Measurements from ENCODE around the gene SEC22A. TPM values are rescaled to one million over a fixed set of nuclear protein-coding genes. Genes with fewer than 3 reads are reported as not detected.

The SEC22A gene
- total RNA-seq, 1 donor from 2014 or later: 6.4 TPM

DNA sequence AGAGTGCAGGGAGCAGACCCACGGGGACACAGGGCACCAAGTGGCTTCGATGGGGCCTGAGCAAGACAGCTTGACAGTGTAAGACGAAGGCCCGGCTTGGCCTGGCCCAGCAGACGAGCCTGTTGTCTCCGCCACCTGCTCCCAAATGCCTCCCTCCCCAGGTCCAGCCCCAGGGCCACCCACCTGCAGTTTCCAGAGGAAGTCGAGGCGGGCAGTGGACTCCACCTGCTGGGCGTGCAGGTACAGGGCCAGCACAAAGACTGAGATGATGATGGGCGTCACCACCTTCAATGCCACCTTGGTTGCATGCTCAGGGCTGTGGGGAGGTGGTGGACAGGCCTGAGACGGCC lies 94.1 kb downstream of the SEC22A start:
- Histone ChIP-seq H3K36me3 (peaks cover 78 to 88% of the 10 kb centered on the region in 2 donors), H3K4me1 (no peaks in the 10 kb centered on the region), H3K27ac (no peak overlapping the region), H3K4me3 (no peak overlapping the region), H3K9me3 (no peaks in the 10 kb centered on the region), H3K27me3 (no peaks in the 10 kb centered on the region)
- TF ChIP-seq, protein P1, sequence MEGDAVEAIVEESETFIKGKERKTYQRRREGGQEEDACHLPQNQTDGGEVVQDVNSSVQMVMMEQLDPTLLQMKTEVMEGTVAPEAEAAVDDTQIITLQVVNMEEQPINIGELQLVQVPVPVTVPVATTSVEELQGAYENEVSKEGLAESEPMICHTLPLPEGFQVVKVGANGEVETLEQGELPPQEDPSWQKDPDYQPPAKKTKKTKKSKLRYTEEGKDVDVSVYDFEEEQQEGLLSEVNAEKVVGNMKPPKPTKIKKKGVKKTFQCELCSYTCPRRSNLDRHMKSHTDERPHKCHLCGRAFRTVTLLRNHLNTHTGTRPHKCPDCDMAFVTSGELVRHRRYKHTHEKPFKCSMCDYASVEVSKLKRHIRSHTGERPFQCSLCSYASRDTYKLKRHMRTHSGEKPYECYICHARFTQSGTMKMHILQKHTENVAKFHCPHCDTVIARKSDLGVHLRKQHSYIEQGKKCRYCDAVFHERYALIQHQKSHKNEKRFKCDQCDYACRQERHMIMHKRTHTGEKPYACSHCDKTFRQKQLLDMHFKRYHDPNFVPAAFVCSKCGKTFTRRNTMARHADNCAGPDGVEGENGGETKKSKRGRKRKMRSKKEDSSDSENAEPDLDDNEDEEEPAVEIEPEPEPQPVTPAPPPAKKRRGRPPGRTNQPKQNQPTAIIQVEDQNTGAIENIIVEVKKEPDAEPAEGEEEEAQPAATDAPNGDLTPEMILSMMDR (IDR thresholded peaks at IDR 0.05): no peak
- intact Hi-C loops (cut with DNase I): no loop called here
- no peak for DNase-seq (ENCODE audit: low spot score in 2 of 2)

DNA sequence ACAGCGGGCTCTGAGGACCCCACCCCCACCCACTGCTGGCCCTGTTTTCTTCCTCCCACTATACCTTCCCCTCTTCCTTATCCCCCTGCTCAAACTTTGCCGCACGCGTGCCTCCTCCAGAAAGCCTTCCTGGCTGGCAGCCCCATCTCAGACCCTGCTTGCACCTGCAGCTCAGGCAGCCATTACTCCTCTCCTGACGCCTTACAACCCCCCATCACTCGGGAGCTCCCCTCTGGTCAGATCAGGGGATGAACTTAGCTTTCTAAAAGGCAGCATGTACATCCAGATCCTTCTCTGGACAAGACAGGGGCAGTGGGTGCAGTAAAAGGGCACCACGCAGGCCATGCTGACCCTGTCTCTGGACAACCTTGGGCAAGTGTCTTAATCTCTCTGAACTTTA lies 94.5 kb downstream of the SEC22A start:
- Histone ChIP-seq H3K9me3 (no peaks in the 10 kb centered on the region), H3K4me3 (no peak overlapping the region), H3K36me3 (peaks cover 77 to 88% of the 10 kb centered on the region in 2 donors), H3K27me3 (no peaks in the 10 kb centered on the region), H3K27ac (no peak overlapping the region), H3K4me1 (no peaks in the 10 kb centered on the region)
- no peak for DNase-seq (ENCODE audit: low spot score in 2 of 2)
- TF ChIP-seq, protein P1 (IDR thresholded peaks at IDR 0.05): no peak
- intact Hi-C loops (cut with DNase I): no loop called here

DNA sequence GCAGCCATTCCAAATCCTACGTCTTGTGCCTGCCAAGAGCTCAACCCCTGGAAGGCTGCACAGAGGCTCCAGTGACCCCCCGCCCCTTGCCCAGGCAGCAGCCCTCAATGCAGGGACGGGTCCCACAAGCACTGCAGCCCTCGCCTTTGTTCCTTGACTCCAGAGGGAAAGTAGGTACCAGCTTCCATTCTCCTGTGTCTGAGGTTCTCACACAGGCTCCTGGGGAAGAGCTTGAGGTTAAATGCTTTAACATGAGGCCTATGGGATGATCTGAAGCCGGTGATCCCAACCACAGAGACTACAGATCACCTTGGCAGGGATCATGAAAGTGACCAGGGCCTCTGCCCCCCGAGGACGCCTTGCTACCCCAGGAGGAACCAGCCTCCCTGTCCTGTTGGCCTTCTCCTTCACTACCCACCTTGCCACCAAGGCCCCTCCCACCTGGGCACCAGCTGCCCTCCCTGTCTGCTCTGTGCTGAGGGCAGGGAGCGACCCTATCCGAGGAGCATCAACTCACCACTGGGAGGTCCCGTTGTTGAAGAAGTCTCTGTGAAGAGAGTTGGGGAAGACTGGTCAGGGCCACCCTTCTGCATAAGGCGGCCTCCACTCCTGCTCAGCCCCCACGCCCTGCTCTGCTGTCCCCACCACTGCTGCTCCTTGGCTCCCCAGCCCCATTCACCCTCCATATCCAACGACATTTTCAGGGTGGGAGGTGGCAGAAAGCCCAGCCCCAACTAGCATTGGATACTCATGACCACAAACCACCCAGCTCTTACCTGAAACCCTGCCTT lies 95.3 kb downstream of the SEC22A start:
- Histone ChIP-seq H3K27me3 (no peaks in the 10 kb centered on the region), H3K9me3 (no peaks in the 10 kb centered on the region), H3K4me3 (no peak overlapping the region), H3K36me3 (peaks cover 80 to 91% of the 10 kb centered on the region in 2 donors), H3K4me1 (no peaks in the 10 kb centered on the region), H3K27ac (no peak overlapping the region)
- intact Hi-C loops (cut with DNase I): no loop called here
- TF ChIP-seq, protein P1 (IDR thresholded peaks at IDR 0.05): no peak
- no peak for DNase-seq (ENCODE audit: low spot score in 2 of 2)

DNA sequence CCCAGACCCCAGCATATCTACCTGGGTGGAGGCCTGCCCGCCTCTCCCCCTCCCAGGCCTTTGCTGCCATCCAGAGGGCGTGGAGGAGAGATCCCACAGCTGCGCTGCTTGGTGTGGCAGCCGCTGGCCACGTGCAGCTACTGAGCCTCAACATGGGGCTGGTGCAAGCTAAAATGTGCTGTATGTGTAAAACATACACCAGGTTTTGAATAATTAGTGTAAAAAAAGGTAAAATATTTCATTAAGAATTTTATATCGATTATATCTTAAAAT lies 95.8 kb downstream of the SEC22A start:
- H3K9me3 ChIP-seq: no peaks in the 10 kb centered on the region
- H3K4me1 ChIP-seq: no peaks in the 10 kb centered on the region
- no peak for DNase-seq (ENCODE audit: low spot score in 2 of 2)
- no peak overlapping the region for H3K4me3 ChIP-seq
- intact Hi-C loops (cut with DNase I): no loop called here
- H3K27ac ChIP-seq: no peak overlapping the region
- TF ChIP-seq, protein P1 (IDR thresholded peaks at IDR 0.05): no peak
- no peaks in the 10 kb centered on the region for H3K27me3 ChIP-seq
- H3K36me3 ChIP-seq: peaks cover 84 to 91% of the 10 kb centered on the region in 2 donors

DNA sequence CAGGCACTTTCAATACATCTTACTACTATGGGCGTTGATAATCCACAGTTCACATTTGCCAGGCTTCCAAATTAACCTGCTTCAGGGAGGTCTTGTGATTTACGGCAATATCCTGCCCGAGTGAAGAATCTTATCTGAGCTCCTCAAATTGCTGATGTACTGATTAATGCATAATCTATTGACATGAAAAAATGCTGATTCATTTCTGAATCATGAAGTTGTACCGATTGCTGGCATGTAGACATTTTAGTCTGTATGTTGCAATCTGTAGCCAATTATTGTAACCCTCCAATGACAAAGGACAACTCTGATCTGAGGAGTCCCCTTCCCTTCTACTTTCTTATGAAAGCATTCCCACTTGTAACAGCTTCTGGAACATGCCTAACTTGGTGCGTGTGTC lies 97.2 kb downstream of the SEC22A start:
- Histone ChIP-seq H3K9me3 (no peaks in the 10 kb centered on the region), H3K4me1 (no peaks in the 10 kb centered on the region), H3K27ac (no peak overlapping the region), H3K27me3 (no peaks in the 10 kb centered on the region), H3K4me3 (no peak overlapping the region), H3K36me3 (peaks cover 81 to 95% of the 10 kb centered on the region in 2 donors)
- TF ChIP-seq, protein P1 (IDR thresholded peaks at IDR 0.05): no peak
- no peak for DNase-seq (ENCODE audit: low spot score in 2 of 2)
- intact Hi-C loops (cut with DNase I): no loop called here

DNA sequence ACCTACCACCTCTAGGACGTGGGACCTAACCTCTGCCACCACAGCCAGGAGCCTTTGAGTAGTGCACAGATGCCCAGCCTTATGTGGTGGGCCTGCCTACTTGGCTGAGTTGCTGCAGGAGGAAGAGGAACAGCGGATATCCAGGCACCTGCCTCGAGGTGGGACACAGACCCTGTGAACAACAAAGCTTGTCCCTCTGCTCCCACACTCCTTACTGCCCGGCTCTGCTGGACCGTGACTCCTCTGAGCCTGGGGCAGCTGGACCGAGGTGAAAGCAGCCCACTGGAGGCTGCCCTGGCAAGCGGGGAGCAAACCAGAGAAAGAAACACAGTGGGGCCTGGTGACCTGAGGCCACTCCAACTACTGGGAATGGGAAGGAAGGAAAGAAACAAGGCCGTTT lies 97.8 kb downstream of the SEC22A start:
- no peak overlapping the region for H3K4me3 ChIP-seq
- intact Hi-C loops (cut with DNase I): no loop called here

More for the DNA sequence above, 97.8 kb downstream of the SEC22A start:
- H3K4me1 ChIP-seq: no peaks in the 10 kb centered on the region
- H3K36me3 ChIP-seq: peaks cover 74 to 95% of the 10 kb centered on the region in 2 donors
- DNase-seq (ENCODE audit: low spot score in 2 of 2): no peak
- H3K27me3 ChIP-seq: no peaks in the 10 kb centered on the region
- no peaks in the 10 kb centered on the region for H3K9me3 ChIP-seq
- no peak overlapping the region for H3K27ac ChIP-seq
- TF ChIP-seq, protein P1 (IDR thresholded peaks at IDR 0.05): no peak
